Nephron (organoid): Measurements from ENCODE around the gene MAD1L1.
A peak's percentile ranks its signal among the peaks of the same experiment; 100 is the strongest.
"Not testable (repeated sequence)": the region's sequence is repeated elsewhere in the genome, so short reads cannot be mapped to it uniquely, and the experiment has no call there.

Experiments used
- H3K27ac Mint-ChIP-seq, 3 experiments: 2 replicates each; pipeline ENCODE4 v1.8.0; 2020; ENCODE audit warnings: mixed read lengths in 3 of 3, mild to moderate bottlenecking in 2 of 3, moderate library complexity in 1 of 3
- H3K27me3 Mint-ChIP-seq: 2 replicates; pipeline ENCODE4 v1.8.0; 2021; ENCODE audit warnings: low read depth, mild to moderate bottlenecking, moderate library complexity, mixed read lengths
- H3K36me3 Mint-ChIP-seq: 2 replicates; pipeline ENCODE4 v1.8.0; 2020; ENCODE audit warnings: low read depth, mixed read lengths
- H3K4me1 Mint-ChIP-seq: 2 replicates; pipeline ENCODE4 v1.8.0; 2020; ENCODE audit warnings: mixed read lengths
- H3K4me3 Mint-ChIP-seq, 3 experiments: 2 replicates each; pipeline ENCODE4 v1.8.0; 2020; ENCODE audit warnings: mild to moderate bottlenecking in 3 of 3, mixed read lengths in 3 of 3, moderate library complexity in 2 of 3
- H3K9me3 Mint-ChIP-seq: 2 replicates; pipeline ENCODE4 v1.8.0; 2020; ENCODE audit warnings: mixed read lengths
- CTCF ChIP-seq, 3 experiments: fragments of 200-600 bp; sonication (generic); IDR thresholded peaks; one replicate each; pipeline ENCODE4 v1.5.0; 2021; ENCODE audit warnings: antibody characterized with exemption in 3 of 3; ENCODE audit not compliant: unreplicated experiment in 3 of 3

The MAD1L1 gene

GRCh38 chr7:1825897-1826741 lies 406.6 kb downstream of the MAD1L1 start:
- no peak overlapping the region for H3K4me3 Mint-ChIP-seq
- H3K27me3 Mint-ChIP-seq: no peaks in the 10 kb centered on the region
- no peak overlapping the region for H3K27ac Mint-ChIP-seq
- peaks cover 4% of the 10 kb centered on the region for H3K4me1 Mint-ChIP-seq
- peaks cover 13% of the 10 kb centered on the region for H3K36me3 Mint-ChIP-seq
- TF ChIP-seq CTCF (IDR thresholded peaks at IDR 0.05; ENCODE audit: unreplicated experiment in 3 of 3): no peak
- H3K9me3 Mint-ChIP-seq: peaks cover 20% of the 10 kb centered on the region

GRCh38 chr7:1825647-1825896 lies 407.2 kb downstream of the MAD1L1 start:
- H3K4me3 Mint-ChIP-seq, H3K27ac Mint-ChIP-seq, H3K27me3 Mint-ChIP-seq, H3K4me1 Mint-ChIP-seq: not testable (repeated sequence)
- H3K36me3 Mint-ChIP-seq: peaks cover 12% of the 10 kb centered on the region
- peaks cover 17% of the 10 kb centered on the region for H3K9me3 Mint-ChIP-seq

- H3K9me3 Mint-ChIP-seq: peaks cover 13% of the 10 kb centered on the region
- H3K4me3 Mint-ChIP-seq, H3K27ac Mint-ChIP-seq, H3K27me3 Mint-ChIP-seq, H3K4me1 Mint-ChIP-seq: not testable (repeated sequence)
- H3K36me3 Mint-ChIP-seq: peaks cover 12% of the 10 kb centered on the region
These were observed 407.7 kb downstream of the MAD1L1 start for GRCh38 chr7:1824882-1825646.

- not testable (repeated sequence) for H3K27ac Mint-ChIP-seq
These were observed 408.4 kb downstream of the MAD1L1 start for GRCh38 chr7:1824151-1824881.

GRCh38 chr7:1823376-1824150 lies 409.2 kb downstream of the MAD1L1 start:
- Mint-ChIP-seq H3K36me3 (peaks cover 2% of the 10 kb centered on the region), H3K4me3 (no peak overlapping the region), H3K9me3 (peaks cover 3% of the 10 kb centered on the region), H3K27me3 (no peaks in the 10 kb centered on the region), H3K4me1 (peaks cover 11% of the 10 kb centered on the region), H3K27ac (no peak overlapping the region)
- TF ChIP-seq CTCF (IDR thresholded peaks at IDR 0.05; ENCODE audit: unreplicated experiment in 3 of 3): no peak

More at GRCh38 chr7:1824151-1824881, 408.4 kb downstream of the MAD1L1 start:
- not testable (repeated sequence) for H3K9me3 Mint-ChIP-seq, H3K27me3 Mint-ChIP-seq, H3K36me3 Mint-ChIP-seq, H3K4me1 Mint-ChIP-seq, H3K4me3 Mint-ChIP-seq

GRCh38 chr7:1819259-1819841 lies 413.4 kb downstream of the MAD1L1 start:
- peak overlapping the region in 1 of 3 experiments; percentile 76 for H3K27ac Mint-ChIP-seq
- peaks cover 3% of the 10 kb centered on the region for H3K27me3 Mint-ChIP-seq
- no peaks in the 10 kb centered on the region for H3K9me3 Mint-ChIP-seq
- H3K4me1 Mint-ChIP-seq: peaks cover 29% of the 10 kb centered on the region
- H3K4me3 Mint-ChIP-seq: no peak overlapping the region
- TF ChIP-seq CTCF (IDR thresholded peaks at IDR 0.05; ENCODE audit: unreplicated experiment in 3 of 3): no peak
- no peaks in the 10 kb centered on the region for H3K36me3 Mint-ChIP-seq
